Spleen (tissue), 7 donors: ENCODE measurements around the gene WNT1.

Source experiments
- POLR2A ChIP-seq, 3 donors: fragments of 450-650 bp; IDR thresholded peaks; one replicate each; pipeline ENCODE4 v1.5.1; 2017; ENCODE audit warnings: antibody characterized with exemption in 3 of 3, mild to moderate bottlenecking in 1 of 3
- POLR2AphosphoS5 ChIP-seq, 3 donors: sonication (generic); formaldehyde crosslinking; IDR thresholded peaks; one replicate each; pipeline ENCODE4 v1.5.1; 2017; ENCODE audit warnings: antibody characterized with exemption in 3 of 3
- TF ChIP-seq, protein P1 (sequence below), 11 experiments: fragments of 200-600 bp in 7 of 11; fragments of 450-650 bp in 4 of 11; sonication (generic) in 4 of 11; IDR thresholded peaks in 8 of 11; conservative IDR thresholded peaks in 3 of 11; 1 replicate in 7 of 11; 2 replicates in 4 of 11; pipeline versions ENCODE4 v1.4.0 to v1.8.0; 2016 to 2021; ENCODE audit warnings: antibody characterized with exemption in 11 of 11, inconsistent platforms in 4 of 11, mild to moderate bottlenecking in 1 of 11
- donor health status: DM: no; HTN: no; CAD: no; lungs with moderate emphysema.
- donor health status: DM: no; HTN: no; CAD: no.
- donor health status: DM: no; HTN: no; CAD: no.

DNA sequence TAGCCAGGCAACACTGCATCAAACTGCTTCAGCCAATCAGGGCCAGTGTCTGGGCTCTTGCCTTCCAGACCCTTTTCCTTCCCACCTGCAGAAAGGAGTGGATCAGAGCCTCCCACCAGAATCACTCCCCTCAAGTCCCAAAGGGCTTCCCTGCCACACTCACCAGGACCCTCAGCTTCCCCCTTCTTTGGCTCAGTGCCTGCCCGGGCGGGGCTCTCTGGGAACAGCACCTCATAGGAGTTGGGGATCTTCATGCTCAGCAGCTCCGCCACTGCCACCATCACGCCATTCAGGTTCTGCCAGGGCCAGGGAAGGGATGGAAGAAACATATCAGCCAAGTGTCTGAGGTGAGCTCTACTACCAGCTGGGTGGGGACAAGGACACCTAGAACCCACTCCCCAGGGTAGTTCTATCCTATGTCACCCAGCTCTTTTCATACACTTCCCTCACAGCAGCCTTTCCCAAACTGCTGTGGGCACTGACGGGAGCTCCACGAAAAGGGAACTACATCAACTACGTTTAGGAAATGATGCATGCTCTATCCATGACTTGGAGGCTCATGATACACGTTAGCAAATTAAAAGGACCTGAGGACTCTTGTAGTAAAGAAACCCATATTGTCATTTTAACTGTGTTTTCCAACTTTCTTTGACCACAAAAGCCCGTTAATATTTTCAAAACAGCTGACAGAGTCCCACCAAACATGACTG is 49.9 kb downstream of the WNT1 start:
- TF ChIP-seq POLR2AphosphoS5 (IDR thresholded peaks at IDR 0.05) (peak in 2 of 3 donors; percentile 19 to 30), POLR2A (IDR thresholded peaks at IDR 0.05) (no peak)
- TF ChIP-seq, protein P1, sequence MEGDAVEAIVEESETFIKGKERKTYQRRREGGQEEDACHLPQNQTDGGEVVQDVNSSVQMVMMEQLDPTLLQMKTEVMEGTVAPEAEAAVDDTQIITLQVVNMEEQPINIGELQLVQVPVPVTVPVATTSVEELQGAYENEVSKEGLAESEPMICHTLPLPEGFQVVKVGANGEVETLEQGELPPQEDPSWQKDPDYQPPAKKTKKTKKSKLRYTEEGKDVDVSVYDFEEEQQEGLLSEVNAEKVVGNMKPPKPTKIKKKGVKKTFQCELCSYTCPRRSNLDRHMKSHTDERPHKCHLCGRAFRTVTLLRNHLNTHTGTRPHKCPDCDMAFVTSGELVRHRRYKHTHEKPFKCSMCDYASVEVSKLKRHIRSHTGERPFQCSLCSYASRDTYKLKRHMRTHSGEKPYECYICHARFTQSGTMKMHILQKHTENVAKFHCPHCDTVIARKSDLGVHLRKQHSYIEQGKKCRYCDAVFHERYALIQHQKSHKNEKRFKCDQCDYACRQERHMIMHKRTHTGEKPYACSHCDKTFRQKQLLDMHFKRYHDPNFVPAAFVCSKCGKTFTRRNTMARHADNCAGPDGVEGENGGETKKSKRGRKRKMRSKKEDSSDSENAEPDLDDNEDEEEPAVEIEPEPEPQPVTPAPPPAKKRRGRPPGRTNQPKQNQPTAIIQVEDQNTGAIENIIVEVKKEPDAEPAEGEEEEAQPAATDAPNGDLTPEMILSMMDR (IDR thresholded peaks at IDR 0.05 in 8 of 11, conservative IDR thresholded peaks at IDR 0.05 in 3 of 11) = no peak
